Endometrial microvascular endothelial cells (primary cell): ENCODE results near the gene EPN1. TPM values are rescaled to one million over a fixed set of nuclear protein-coding genes. Genes with fewer than 3 reads are reported as not detected.

Source experiments
- in situ Hi-C: cut with HindIII; loops from 2 replicates; pipeline ENCODE4 v1.10.0; 2017; ENCODE audit warnings: low sequenced_read_pairs, low pct_unique_long_range_greater_than_20kb; ENCODE audit errors: inconsistent ontology term
- total RNA-seq: library from RNA; depleted of rRNA; stranded (reverse); fragments of >200 nt; gene quantifications from one replicate; pipeline ENCODE4 v1.2.3, GENCODE V29; 2015; ENCODE audit errors: inconsistent ontology term

EPN1 gene
- total RNA-seq, 1 donor from 2014 or later, result 155 TPM

DNA sequence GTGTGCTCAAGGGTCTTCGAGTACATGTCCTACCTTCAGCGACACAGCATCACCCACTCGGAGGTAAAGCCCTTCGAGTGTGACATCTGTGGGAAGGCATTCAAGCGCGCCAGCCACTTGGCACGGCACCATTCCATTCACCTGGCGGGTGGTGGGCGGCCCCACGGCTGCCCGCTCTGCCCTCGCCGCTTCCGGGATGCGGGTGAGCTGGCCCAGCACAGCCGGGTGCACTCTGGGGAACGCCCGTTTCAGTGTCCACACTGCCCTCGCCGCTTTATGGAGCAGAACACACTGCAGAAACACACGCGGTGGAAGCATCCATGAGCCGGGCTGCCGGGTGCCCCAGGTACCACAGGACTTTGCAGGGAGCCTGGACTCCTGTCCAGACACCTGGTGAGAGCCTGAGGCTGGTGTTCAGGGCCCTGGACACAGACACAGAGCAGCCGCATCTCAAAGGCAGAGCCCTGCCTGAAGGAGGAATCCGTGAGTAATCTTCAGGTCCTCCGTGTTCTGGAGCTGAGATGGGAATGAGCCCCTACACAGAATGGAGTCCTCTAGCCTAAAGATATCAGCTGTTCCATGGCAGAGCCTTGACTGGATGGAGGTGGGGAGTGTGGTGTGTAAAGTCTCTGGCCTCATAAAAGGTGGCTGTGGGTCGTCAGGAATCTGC, 30.0 kb upstream of the EPN1 start:
- in situ Hi-C loops, result no loop called here

DNA sequence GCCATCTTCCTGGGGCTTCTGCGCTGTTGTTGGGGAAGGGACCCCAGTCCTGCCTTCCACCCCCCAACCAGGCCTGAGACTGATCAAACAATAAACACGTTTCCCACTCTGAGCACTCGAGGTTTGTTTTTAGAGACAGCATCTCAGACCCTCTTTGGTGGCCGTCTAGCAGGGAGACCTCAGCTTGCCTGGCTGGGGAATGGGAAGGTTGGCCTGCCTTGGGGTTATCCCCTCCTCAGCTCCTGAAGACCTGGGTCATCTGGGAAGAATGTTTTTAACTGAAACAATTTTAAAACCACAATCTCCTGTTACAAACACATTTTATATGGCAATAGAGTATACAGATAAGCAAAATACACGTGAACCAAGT, 29.5 kb upstream of the EPN1 start:
- in situ Hi-C loops, result no loop called here

DNA sequence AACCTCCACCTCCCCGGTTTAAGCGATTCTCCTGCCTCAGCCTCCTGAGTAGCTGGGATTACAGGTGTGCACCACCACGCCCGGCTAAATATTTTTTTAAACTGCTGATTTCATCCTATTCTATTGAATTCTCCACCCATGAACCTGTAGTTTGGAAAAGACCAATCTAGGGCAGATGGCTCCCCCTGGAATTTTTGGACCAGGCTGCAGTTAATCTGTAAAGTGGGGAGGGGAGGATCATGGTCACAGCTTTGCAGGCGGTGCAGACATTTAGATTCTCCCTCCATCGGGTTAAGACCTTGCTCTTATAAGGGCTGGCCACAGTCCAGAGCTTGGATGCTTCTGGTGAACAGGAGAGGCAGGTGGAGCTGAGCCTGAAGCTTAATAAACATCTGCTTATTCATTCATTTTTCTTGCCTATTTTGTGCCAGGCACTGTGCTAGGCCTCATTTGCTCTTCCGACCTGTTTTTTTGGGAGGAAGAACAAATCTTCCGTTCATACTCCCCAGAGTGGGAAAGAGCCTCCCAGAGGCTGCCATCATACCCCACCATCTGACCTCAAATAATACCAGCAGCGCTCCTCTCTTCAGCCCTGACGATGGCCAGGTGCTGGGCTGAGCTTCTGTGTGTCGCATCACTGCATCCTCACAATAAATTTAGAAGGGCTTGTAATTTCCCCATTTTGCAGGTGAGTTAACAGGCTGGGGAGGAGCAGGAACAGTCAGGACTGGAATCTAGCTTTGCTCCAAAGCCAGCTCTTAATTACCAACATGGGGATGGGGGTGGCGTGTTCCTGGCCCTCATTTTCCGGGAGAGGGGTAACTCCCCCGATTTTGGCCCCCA, 27.9 kb upstream of the EPN1 start:
- in situ Hi-C loops, result no loop called here

DNA sequence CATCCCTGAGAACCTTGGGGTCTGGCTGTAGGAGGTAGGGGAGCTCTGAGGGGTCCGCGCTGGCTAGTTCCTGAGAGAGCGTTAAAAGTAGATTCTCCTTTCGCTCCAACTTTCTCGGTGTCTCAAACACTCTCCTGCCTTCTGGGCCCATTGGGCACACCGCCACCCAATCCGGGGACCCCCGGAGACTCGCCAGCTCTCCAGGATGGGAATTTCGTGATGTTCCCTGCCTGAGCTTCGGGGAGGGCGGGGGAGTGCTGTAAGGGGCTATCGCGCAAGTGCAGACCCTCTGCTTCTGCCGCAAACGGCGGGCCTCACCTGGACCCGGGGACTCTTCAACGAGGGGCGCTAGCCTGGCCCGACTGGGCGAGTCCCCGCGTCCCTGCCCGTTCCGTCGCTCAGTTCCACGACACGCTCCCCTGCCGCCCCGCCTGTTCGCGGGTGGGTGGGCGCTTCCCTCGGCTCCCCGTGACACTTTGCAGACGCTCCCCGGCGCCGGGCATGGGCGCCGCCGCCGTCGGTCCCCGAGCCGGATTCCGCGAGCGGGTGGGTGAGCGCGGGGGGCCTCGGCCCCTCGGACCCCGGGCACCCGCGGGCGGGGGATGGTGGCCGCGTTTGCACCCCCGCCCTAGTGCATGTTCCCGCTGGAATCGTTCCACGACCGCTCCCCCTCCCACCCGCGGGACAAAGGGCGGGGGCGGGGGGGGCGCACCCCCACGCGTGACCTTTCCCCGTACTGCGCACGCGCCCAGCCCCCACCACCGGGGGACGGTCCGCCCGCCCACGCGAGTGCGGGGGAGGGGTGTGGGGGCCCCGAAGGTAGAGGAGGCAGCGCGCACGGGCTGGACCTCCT, 27.1 kb upstream of the EPN1 start, which contains the start of gene CCDC106:
Gene CCDC106, plus strand, starts transcription at position 481 of the 853 bp plus-strand sequence. CDS start 835 bp downstream, outside the sequence.
- in situ Hi-C loops, result no loop called here

DNA sequence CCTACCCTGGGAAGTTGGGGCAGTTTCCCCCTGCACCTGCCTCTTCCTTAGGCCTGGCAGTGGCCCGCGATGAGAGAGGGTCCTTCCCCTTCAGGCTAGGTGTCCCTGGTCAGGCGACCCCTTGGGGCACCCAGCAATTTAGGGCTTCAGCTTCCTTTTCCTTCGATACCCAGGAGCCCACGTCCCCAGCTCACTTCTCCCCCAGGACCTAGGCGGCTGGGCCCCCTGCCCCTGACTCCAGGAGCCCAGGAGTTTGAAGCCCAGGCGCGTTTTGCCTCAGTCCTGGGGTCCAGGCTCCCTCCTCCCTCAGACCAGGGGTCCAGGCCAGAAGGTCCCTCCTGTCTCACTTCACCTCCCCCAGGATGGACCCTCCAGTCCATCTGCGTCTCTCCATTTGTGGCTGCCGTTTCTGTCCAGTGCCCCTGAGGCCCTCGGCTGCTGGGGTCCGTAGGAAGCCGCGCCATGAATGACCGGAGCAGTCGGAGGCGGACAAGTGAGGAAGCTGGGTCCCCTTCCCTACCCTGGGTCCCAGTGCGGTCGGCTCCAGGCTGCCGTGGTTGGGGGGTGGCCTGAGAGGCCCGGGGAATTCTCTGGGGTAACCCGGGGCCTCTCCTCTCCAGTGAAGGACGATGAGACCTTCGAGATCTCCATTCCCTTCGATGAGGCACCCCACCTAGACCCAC, 26.3 kb upstream of the EPN1 start:
- in situ Hi-C loops, result no loop called here

DNA sequence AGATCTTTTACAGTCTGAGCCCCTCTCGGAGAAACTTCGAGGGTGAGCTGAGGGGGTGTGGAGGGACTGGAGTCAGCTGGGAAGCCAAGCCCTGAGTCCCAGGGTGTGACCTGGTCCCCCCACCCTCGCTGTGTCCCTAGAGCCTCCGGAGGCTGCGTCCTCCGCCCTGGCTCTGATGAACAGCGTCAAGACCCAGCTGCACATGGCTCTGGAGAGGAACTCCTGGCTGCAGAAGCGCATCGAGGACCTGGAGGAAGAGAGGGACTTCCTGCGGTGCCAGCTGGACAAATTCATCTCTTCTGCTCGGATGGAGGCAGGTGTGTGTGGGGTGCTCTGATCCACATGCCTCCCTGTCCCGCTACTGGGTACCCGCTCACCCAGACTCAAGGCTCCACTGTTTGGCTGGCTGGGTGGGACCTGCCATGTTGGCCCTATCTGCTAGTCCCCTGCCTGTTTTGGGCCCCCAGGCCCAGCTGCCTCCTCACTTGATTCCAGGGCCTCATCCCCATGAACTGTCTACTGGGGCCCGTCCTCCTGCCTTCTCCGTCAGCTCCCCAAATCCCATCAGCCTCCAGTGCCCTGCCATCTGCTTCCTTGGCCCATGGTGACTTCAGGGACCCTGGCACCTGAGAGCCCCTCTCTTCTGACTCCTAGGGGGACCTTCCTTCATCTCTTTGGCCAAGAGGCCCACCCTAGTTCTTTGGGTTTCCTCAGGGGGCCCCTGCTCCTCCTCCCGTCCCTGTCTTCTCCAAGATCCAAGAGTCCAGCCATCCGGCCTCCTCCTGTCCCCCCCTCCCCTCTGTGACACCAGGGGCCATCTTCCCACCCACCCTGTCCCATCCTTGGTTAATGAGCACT, 25.5 kb upstream of the EPN1 start:
- in situ Hi-C loops, result no loop called here

DNA sequence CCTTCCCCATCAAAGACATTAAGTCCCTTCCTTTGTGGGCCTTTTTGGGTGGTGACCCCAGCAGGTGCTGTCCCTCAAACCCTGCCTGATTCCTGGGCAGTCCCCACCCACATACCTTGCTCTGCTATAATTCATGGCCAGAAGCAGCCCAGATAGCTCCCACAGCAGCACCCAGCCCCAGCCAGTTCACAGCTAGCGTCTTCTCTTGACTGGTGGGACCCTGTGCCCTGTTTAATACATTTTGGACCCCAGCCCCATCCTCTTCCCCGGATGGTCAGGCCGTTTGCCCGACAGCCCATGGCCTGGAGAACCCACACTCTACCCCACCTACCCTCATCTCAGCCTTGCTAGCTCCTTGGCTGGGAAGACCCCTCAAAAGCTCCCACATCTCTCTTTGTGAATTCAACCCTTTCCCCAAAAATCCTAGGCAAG, 24.9 kb upstream of the EPN1 start:
- in situ Hi-C loops, result no loop called here

DNA sequence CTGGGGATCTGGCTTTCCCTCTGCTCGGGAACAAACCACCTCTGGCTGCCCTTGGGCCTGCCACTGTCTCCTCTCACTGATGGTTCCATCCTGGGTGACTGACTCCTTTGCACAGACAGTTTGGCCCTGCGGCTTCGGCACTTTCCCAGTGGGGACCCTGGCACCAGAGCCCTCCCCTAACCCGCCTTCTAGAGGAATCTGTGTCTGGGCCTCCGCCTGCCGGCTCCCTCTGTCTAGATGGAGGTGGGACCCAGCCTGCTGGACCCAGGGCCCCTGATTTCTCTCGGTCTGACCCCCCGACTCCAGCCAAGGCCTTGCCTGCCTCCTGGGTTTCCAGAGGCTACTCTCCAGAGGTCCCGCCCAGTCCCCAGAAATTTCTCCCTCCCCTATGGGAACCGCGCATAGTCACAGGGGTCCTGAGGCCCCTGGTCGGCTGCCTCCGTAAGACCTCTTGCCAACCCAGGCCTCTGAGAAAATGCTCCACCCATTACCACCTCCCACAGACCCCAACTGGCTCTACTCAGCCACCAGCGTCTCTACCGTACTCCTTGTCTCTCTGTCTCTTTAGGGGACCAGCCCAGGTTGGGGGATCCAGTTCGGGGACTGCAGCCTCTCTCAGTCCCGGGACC, 24.3 kb upstream of the EPN1 start:
- in situ Hi-C loops, result no loop called here

DNA sequence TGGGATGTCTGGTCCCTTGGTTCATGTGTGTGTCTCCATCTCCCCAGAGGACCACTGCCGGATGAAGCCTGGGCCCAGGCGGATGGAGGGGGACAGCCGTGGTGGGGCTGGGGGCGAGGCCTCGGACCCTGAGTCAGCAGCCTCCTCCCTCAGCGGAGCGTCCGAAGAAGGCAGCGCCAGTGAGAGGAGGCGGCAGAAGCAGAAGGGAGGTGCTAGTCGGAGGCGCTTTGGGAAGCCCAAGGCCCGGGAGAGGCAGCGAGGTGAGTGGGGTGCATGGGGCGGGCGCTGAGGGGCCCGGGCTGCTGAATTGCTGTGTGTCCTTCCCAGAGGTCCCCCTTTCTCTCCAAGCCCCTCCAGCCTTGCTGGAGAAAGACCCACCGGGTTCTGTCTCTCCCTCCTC, 23.8 kb upstream of the EPN1 start:
- in situ Hi-C loops, result no loop called here

DNA sequence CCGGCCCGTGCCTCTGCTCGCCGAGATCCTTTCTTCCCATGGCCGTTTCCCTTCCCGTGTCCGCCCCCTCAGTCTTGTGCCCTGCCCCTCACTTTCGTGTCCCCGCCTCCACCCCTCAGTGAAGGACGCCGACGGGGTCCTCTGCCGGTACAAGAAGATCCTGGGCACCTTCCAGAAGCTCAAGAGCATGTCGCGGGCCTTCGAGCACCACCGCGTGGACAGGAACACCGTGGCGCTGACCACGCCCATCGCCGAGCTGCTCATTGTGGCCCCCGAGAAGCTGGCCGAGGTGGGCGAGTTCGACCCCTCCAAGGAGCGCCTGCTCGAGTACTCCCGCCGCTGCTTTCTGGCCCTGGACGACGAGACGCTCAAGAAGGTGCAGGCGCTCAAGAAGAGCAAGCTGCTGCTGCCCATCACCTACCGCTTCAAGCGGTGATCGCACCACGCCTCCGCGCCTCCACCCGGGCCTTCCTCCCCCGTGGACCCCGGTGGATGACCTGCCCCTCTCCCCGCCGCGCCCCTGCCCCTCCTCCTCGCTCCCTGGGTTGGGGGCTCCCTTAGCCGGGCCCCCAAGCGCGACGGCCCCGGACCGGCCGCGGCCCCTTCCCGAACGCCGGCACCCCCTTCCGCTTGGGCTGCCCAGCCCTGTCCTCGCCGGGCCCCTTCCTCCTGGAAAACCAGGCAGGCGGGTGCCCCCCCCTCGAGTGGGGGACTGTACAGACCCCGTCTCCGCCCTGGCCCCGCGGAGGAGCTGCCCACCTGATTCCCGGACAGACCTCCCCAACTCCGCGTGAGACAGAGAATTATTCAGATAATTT, 22.5 kb upstream of the EPN1 start:
- in situ Hi-C loops, result no loop called here

DNA sequence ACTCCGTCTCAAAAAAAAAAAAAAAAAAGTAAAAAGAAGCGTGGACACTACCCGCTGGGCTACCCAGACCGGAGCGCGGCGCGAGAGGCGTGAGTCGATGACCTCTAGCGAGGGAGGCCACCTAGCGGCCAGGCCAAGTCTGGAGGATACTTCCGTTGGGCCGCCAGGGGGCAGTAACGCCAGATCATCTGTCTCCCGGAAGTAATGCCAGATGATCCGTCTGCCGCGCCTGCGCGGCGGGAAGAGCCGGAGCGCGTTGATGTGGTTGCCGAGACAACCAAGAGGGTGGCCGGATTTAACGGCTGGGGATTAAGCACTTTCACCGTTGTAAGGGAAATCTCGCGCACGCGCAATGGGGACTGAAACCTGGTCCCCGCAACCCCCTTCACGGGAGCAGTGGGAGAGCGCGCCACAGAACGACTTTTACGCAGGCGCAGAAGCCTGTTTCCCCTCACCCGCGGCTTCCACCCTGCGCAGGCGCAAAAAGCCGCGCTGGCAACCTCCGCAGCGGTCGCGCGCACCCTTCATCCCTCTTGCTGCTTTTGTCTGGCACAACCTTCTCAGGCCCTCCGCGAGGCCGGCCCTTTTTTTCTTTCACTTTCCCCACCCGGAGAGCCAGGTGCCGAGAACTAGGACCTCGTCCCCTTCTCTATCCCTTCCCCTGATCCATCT, 21.2 kb upstream of the EPN1 start:
- in situ Hi-C loops, result no loop called here

DNA sequence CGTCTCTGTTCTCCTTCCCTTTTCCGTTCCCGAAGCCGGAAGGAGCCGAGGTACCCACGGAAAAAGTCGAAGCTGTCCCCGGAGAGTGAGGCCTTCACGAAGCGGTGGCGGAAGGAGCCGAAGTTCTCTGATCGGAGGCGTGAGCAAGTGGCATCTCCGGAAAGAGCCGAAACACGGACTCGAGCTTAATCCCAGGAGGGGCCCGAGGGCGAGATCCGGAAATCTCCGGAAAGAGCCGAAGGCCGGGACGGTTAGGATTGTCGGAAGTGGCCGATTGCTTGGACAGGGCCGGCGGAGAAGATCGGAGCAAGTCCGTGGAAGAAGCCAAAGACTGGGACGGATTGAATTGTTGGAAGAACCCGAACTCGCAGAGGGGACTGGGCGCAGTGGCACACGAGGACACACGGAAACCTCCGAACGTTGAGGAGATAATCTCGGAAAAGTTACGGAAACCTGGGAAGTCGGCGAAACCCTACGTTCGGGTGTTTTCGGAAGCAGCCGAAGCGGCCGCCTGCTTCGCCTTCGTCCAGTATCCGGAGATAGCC, 20.6 kb upstream of the EPN1 start:
- in situ Hi-C loops, result no loop called here

DNA sequence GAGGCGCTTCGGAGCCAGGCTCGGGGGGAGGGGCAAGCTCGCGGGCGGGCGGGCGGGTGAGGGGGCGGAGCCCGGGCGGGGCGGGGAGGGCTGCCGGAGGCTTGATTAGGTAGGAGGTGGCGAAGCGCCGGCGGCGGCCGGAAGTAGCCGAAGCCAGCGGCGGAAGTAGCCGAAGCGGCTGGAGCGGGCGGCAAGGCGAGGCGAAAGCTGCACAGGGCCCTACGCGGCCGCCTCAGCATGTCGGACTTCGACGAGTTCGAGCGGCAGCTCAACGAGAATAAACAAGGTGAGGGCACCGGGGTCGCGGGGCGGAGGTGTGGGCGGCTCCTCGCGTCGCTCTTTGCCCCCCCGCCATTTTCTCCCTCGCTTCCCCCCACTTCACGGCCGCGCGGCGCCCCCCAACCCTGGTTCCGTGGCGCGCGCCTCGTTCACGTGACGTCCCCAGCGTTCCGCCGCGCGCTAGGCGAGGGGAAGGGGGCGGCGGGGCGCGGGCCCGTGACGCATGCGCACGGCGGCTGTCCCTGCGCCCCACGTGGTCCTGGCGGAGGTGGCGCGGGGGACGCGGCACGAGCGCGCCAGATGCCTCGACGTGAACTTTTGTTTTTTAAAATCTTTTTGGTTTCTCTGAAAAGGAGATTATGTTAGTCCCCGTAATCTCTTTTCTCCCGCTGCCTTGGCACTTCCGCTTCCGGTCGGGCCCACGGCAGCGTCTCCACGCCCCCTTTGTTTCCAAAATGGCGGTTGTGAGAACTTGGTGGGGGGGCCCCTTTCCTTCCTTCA, 20.0 kb upstream of the EPN1 start, which contains the start of gene U2AF2:
Gene U2AF2, plus strand, starts transcription at position 168 of the 780 bp plus-strand sequence. Its CDS starts 70 bp downstream, at position 238.
- in situ Hi-C loops, result no loop called here

DNA sequence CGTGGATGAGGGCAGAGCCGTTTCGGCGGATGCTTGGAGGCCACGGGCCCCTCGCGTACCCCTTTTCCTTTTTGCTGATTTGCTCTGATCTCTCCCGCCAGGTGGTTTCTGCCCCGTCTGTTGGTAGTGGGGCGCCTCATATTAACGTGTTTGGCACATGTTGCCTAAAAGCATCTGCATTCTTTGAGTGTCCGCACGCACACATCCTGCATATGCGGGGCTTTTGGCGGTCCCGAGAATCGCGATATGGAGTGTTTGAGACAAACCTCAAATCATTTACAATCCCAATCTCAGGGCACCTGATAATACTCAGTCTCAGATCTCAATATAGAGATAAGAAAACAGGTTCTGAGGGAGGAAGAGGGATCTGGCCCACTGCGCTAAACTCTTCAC, 19.4 kb upstream of the EPN1 start:
- in situ Hi-C loops, result no loop called here

DNA sequence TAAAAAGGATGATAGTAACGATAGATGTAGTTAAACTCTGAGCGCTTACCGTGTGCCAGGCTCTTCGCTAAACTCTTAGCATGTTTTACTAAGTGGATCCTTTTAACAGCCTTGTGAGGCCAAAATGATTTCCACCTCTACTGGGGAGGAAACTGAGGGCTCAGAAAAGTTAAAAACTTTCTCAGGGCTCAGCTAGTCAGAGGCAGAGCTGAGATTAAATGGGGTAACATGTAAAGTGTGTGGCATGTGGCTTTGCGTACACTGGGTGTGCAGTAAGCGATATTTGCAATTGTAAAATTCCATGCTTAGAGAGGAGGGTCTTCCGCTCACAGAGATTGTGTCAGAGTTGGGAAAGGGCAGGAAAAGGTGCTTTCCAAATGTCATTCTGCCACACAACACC, 18.5 kb upstream of the EPN1 start:
- in situ Hi-C loops, result no loop called here
